Calu3 (cell line): ENCODE measurements around the gene RSRC2. TPM values are rescaled to one million over a fixed set of nuclear protein-coding genes. Genes with fewer than 3 reads are reported as not detected.

Experiments
- BruUV-seq: library from RNA; stranded (reverse); fragments of 400-500 nt; replicated peaks from 2 replicates; lab custom pipeline; 2021; lab: Mats Ljungman, UMichigan
- CTCF ChIA-PET: fragments of 300-600 bp; sonication (Branson Sonifier 250); formaldehyde crosslinking; loops from one replicate; lab custom pipeline; 2022; ENCODE audit warnings: antibody characterized with exemption; lab: Charles Lee
- DNase-seq: peaks from one replicate; pipeline ENCODE4 v3.0.0; 2022
- H3K27ac Mint-ChIP-seq: one replicate; pipeline ENCODE4 v1.8.0; 2022; ENCODE audit warnings: mixed read lengths; ENCODE audit not compliant: unreplicated experiment
- H3K27me3 Mint-ChIP-seq: one replicate; pipeline ENCODE4 v1.8.0; 2022; ENCODE audit warnings: mixed read lengths; ENCODE audit not compliant: unreplicated experiment
- H3K36me3 Mint-ChIP-seq: one replicate; pipeline ENCODE4 v1.8.0; 2022; ENCODE audit warnings: mild to moderate bottlenecking, moderate library complexity, mixed read lengths; ENCODE audit not compliant: insufficient read depth, unreplicated experiment
- H3K4me1 Mint-ChIP-seq: one replicate; pipeline ENCODE4 v1.8.0; 2022; ENCODE audit warnings: mild to moderate bottlenecking, low read depth, mixed read lengths; ENCODE audit not compliant: unreplicated experiment
- H3K4me3 Mint-ChIP-seq: one replicate; pipeline ENCODE4 v1.8.0; 2022; ENCODE audit warnings: mild to moderate bottlenecking, low read depth, moderate library complexity, mixed read lengths; ENCODE audit not compliant: unreplicated experiment
- H3K9me3 Mint-ChIP-seq: one replicate; pipeline ENCODE4 v1.8.0; 2022; ENCODE audit warnings: low read depth, mixed read lengths; ENCODE audit not compliant: unreplicated experiment
- CTCF ChIP-seq: fragments of 200-600 bp; IDR thresholded peaks from one replicate; pipeline ENCODE4 v1.8.0; 2022; ENCODE audit warnings: antibody characterized with exemption; ENCODE audit not compliant: unreplicated experiment
- intact Hi-C: fragments of 100-400 bp; cut with micrococcal nuclease; formaldehyde crosslinking; loops from one replicate; pipeline ENCODE4 v1.10.0; 2022; ENCODE audit not compliant: unreplicated experiment
- total RNA-seq: library from RNA; stranded (reverse); gene quantifications from 2 replicates; pipeline ENCODE4 v1.2.3, GENCODE V29; 2022

Gene RSRC2
- total RNA-seq, 1 experiment from 2014 or later = 86.9 TPM

- peaks cover 18% of the 10 kb centered on the region for H3K4me1 Mint-ChIP-seq
- H3K36me3 Mint-ChIP-seq = peaks cover 57% of the 10 kb centered on the region
- CTCF ChIA-PET = interaction anchor here (0.7 to 1.0 kb wide), 3 partner anchors 11 to 124 kb away, joined by 3 read pairs; no protein-coding TSS in a partner anchor
- no peak overlapping the region for H3K4me3 Mint-ChIP-seq
- H3K27ac Mint-ChIP-seq = peak overlapping the region; percentile 80
- no peaks in the 10 kb centered on the region for H3K9me3 Mint-ChIP-seq
- no TSS peak for BruUV-seq
- TF ChIP-seq CTCF = no peak
- DNase-seq = no peak
- no peaks in the 10 kb centered on the region for H3K27me3 Mint-ChIP-seq
- intact Hi-C loops = no loop called here
Measured at GRCh38 chr12:122523846-122524718, 2.7 kb downstream of the RSRC2 start.

GRCh38 chr12:122523280-122523679, 3.5 kb downstream of the RSRC2 start:
- BruUV-seq = no TSS peak
- CTCF ChIA-PET = interaction anchor here (1.0 kb wide), 2 partner anchors 10 to 123 kb away, joined by 3 read pairs; no protein-coding TSS in a partner anchor
- DNase-seq = no peak
- no peak for TF ChIP-seq CTCF
- H3K27me3 Mint-ChIP-seq = no peaks in the 10 kb centered on the region
- intact Hi-C loops = no loop called here
- no peaks in the 10 kb centered on the region for H3K9me3 Mint-ChIP-seq
- H3K4me1 Mint-ChIP-seq = peaks cover 18% of the 10 kb centered on the region
- no peak overlapping the region for H3K4me3 Mint-ChIP-seq
- peak overlapping the region; percentile 80 for H3K27ac Mint-ChIP-seq
- H3K36me3 Mint-ChIP-seq = peaks cover 65% of the 10 kb centered on the region

GRCh38 chr12:122520676-122521075, 6.1 kb downstream of the RSRC2 start:
- Mint-ChIP-seq H3K4me1 (peaks cover 27% of the 10 kb centered on the region), H3K27me3 (no peaks in the 10 kb centered on the region), H3K4me3 (no peak overlapping the region), H3K27ac (peak overlapping the region; percentile 8), H3K9me3 (no peaks in the 10 kb centered on the region), H3K36me3 (peaks cover 91% of the 10 kb centered on the region)
- DNase-seq = no peak
- CTCF ChIA-PET = no interaction called here
- intact Hi-C loops = no loop called here
- TF ChIP-seq CTCF = no peak
- BruUV-seq = no TSS peak

GRCh38 chr12:122519418-122519817, 7.3 kb downstream of the RSRC2 start:
- CTCF ChIA-PET = no interaction called here
- intact Hi-C loops = no loop called here
- Mint-ChIP-seq H3K4me1 (peaks cover 27% of the 10 kb centered on the region), H3K4me3 (no peak overlapping the region), H3K27ac (no peak overlapping the region), H3K9me3 (no peaks in the 10 kb centered on the region), H3K36me3 (peaks cover 92% of the 10 kb centered on the region), H3K27me3 (no peaks in the 10 kb centered on the region)
- TF ChIP-seq CTCF = no peak
- DNase-seq = no peak
- no TSS peak for BruUV-seq
